ENCODE measurements around the gene SSRP1.
A peak's percentile ranks its signal among the peaks of the same experiment; 100 is the strongest.

The SSRP1 gene

DNA sequence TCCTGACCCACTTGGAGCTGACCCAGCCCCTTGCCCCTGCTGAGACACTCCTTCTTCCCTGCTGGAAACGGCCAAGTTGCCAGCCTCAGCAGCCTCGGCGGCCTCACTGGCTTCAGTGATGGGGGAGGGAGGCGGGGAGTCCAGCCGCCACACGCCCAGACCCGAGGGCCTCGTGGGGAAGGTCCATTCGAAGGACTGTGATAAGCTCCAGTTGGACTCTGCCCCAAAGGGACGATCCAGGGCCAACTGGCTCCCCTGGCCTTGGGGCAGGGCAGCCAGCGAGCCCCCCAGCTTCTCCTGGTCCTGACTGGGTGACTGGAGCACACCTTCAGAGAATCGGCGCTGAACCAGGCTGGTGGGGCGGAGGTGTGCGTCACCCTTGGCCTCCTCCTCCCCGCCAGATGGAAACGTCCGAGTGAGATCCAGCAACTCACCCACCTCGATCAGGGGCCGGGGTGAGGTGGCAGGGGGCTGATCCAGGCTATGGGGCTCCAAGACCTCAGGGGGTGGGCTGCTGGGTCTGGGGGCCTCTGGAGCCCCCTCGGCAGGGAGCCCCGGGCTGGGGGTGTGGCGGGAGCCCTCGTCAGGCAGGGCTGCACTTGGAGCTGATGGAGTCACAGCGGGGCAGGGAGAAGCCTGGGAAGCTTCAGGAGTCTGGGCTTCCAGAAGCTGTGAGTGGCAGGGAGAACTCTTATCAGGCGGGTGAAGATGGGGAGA lies 22.5 kb downstream of the SSRP1 start:
- Histone ChIP-seq H3K36me3 (ENCODE audit: insufficient read depth, low read length) (peaks cover 59% of the 10 kb centered on the region), H3K9ac (ENCODE audit: low read depth, low read length) (no peak overlapping the region), H2AFZ (ENCODE audit: low read depth, low read length) (no peak overlapping the region), H3K27me3 (ENCODE audit: insufficient read depth, low read length, poor library complexity) (no peaks in the 10 kb centered on the region), H3K4me1 (ENCODE audit: insufficient read depth, low read length) (peaks cover 17% of the 10 kb centered on the region), H4K20me1 (ENCODE audit: insufficient read depth, low read length) (peaks cover under 1% of the 10 kb centered on the region), H3K79me2 (ENCODE audit: insufficient read depth, low read length) (no peaks in the 10 kb centered on the region), H3K4me2 (ENCODE audit: insufficient read depth, low read length) (no peak overlapping the region), H3K4me3 (ENCODE audit: low read depth in 1 of 2, low read length in 2 of 2) (no peak overlapping the region), H3K9me3 (ENCODE audit: insufficient read depth, low read length, severe bottlenecking) (no peaks in the 10 kb centered on the region), H3K27ac (ENCODE audit: low read length) (no peak overlapping the region)
- DNase-seq (no peak), ATAC-seq (ENCODE audit: insufficient read depth, low read depth) (no peak)
- TF ChIP-seq CTCF (IDR thresholded peaks at IDR 0.05; ENCODE audit: borderline replicate concordance, extremely low read depth, low read length, poor library complexity, severe bottlenecking) = no peak
- TF ChIP-seq EZH2 (IDR thresholded peaks at IDR 0.05; ENCODE audit: borderline replicate concordance, low read depth, low read length, severe bottlenecking) = no peak

- Histone ChIP-seq H3K9ac (ENCODE audit: low read depth, low read length) (no peak overlapping the region), H3K79me2 (ENCODE audit: insufficient read depth, low read length) (no peaks in the 10 kb centered on the region), H3K27me3 (ENCODE audit: insufficient read depth, low read length, poor library complexity) (no peaks in the 10 kb centered on the region), H2AFZ (ENCODE audit: low read depth, low read length) (no peak overlapping the region), H3K27ac (ENCODE audit: low read length) (no peak overlapping the region), H3K4me1 (ENCODE audit: insufficient read depth, low read length) (peaks cover 17% of the 10 kb centered on the region), H3K4me3 (ENCODE audit: low read depth in 1 of 2, low read length in 2 of 2) (no peak overlapping the region), H3K9me3 (ENCODE audit: insufficient read depth, low read length, severe bottlenecking) (no peaks in the 10 kb centered on the region), H3K4me2 (ENCODE audit: insufficient read depth, low read length) (no peak overlapping the region), H3K36me3 (ENCODE audit: insufficient read depth, low read length) (peaks cover 53% of the 10 kb centered on the region), H4K20me1 (ENCODE audit: insufficient read depth, low read length) (no peaks in the 10 kb centered on the region; the same call in 1 of the 2 replicates)
- ATAC-seq (ENCODE audit: insufficient read depth, low read depth) = no peak
- TF ChIP-seq EZH2 (IDR thresholded peaks at IDR 0.05; ENCODE audit: borderline replicate concordance, low read depth, low read length, severe bottlenecking) (no peak), CTCF (IDR thresholded peaks at IDR 0.05; ENCODE audit: borderline replicate concordance, extremely low read depth, low read length, poor library complexity, severe bottlenecking) (no peak)
- no peak for DNase-seq
These were observed 23.1 kb downstream of the SSRP1 start for GRCh38 chr11:57312511-57313021.

DNA sequence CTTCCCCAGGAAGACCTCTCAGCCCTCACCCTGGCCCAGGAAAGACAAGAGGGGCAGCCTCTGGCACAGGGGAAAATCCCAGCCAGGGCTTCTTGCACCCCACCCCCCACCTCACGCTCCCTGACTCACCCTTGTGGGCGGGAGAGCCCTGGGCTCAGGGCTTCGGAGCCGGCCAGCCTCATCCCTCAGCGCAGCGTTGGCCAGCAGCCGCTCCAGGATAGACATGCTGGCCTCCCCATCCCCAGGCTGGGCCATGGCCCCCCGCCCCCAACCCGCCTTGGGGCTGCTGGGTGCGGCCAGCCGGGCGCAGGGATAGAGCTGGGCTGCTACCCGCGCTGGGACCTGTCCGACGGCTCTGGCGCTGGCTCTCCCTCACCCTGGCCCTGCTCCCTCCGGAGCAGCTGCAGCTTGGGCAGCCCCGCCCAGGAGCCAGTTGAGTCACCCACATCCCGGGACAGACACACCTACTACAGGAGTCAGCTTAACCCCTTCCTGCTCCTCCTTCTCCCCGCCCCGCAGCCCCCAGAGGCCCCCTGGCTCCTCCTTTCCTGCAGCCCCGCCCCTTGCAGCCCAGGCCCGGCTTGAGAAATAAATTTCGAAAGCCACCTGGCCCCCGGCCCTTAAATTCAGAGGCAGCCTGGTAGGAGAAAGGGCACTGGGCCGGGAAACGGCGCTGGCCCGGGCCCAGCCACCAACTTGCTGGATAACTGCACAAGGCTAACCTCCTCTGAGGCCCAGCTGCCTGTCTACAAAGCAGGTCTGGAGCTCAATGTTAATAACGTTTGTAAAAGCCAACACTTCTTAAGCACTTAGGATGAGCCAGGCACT lies 24.4 kb downstream of the SSRP1 start:
- H3K4me1 ChIP-seq (ENCODE audit: insufficient read depth, low read length) = peaks cover 17% of the 10 kb centered on the region
- H3K79me2 ChIP-seq (ENCODE audit: insufficient read depth, low read length) = no peaks in the 10 kb centered on the region
- H3K4me3 ChIP-seq (ENCODE audit: low read depth in 1 of 2, low read length in 2 of 2) = peak overlapping the region in 1 of 2 experiments; percentile 47; a peak in 2 of 4 replicates
- H4K20me1 ChIP-seq (ENCODE audit: insufficient read depth, low read length) = no peaks in the 10 kb centered on the region; the same call in 1 of the 2 replicates
- H3K9ac ChIP-seq (ENCODE audit: low read depth, low read length) = peak overlapping the region; percentile 50
- TF ChIP-seq CTCF (IDR thresholded peaks at IDR 0.05; ENCODE audit: borderline replicate concordance, extremely low read depth, low read length, poor library complexity, severe bottlenecking) (no peak), EZH2 (IDR thresholded peaks at IDR 0.05; ENCODE audit: borderline replicate concordance, low read depth, low read length, severe bottlenecking) (no peak)
- peaks cover 42% of the 10 kb centered on the region for H3K36me3 ChIP-seq (ENCODE audit: insufficient read depth, low read length)
- H2AFZ ChIP-seq (ENCODE audit: low read depth, low read length) = peak overlapping the region; percentile 59; the same call in 1 of the 2 replicates
- no peaks in the 10 kb centered on the region for H3K9me3 ChIP-seq (ENCODE audit: insufficient read depth, low read length, severe bottlenecking)
- peak overlapping the region; percentile 71 for H3K4me2 ChIP-seq (ENCODE audit: insufficient read depth, low read length)
- ATAC-seq (ENCODE audit: insufficient read depth, low read depth) = peak; percentile 99
- H3K27me3 ChIP-seq (ENCODE audit: insufficient read depth, low read length, poor library complexity) = no peaks in the 10 kb centered on the region
- DNase-seq = peak; percentile 93
- peak overlapping the region; percentile 67 for H3K27ac ChIP-seq (ENCODE audit: low read length)
